ENCODE data around the gene ZSCAN1.

GRCh38 chr19:58034477-58034793 is 610 bp downstream of the ZSCAN1 start:
- no peak for TF ChIP-seq CTCF (conservative IDR thresholded peaks at IDR 0.05; ENCODE audit: low read length)
- no peak for TF ChIP-seq EZH2phosphoT487 (IDR thresholded peaks at IDR 0.05; ENCODE audit: borderline replicate concordance, low read depth, low read length)

All from OCI-LY7 (cell line).